SK-N-SH (cell line): ENCODE measurements around the gene MUSK.

Source experiments
- TCF12 ChIP-seq: IDR thresholded peaks from 2 replicates; pipeline ENCODE4 v1.4.0; 2012
- TF ChIP-seq, protein P1 (sequence below): IDR thresholded peaks from 2 replicates; pipeline ENCODE4 v1.6.1; 2012; ENCODE audit warnings: mild to moderate bottlenecking, low read depth, low read length, moderate library complexity
- TF ChIP-seq, protein P2 (sequence below): fragments of 200-600 bp; sonication (generic); IDR thresholded peaks from 2 replicates; pipeline ENCODE4 v1.6.1; 2017; ENCODE audit warnings: antibody characterized with exemption, mild to moderate bottlenecking, moderate library complexity

DNA sequence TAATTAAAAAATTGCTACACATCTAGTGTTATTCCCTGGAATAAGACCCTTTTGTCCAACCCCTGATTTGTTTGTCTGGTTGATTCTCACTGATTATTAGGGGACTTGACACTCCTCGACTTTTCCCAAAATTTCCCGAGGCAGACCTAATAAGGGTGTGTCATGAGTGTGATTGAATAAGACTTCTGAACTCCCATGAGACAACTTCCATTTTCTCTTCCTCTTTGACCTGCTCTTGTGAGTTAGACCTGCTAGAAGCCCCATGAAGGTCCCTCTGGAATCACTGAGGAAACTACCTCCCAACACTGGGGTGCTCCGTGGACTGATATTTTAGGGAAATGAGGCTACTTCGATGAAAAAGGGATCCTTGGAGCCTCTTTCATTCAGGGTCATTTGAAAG is 83.4 kb downstream of the MUSK start:
- TF ChIP-seq, protein P1, sequence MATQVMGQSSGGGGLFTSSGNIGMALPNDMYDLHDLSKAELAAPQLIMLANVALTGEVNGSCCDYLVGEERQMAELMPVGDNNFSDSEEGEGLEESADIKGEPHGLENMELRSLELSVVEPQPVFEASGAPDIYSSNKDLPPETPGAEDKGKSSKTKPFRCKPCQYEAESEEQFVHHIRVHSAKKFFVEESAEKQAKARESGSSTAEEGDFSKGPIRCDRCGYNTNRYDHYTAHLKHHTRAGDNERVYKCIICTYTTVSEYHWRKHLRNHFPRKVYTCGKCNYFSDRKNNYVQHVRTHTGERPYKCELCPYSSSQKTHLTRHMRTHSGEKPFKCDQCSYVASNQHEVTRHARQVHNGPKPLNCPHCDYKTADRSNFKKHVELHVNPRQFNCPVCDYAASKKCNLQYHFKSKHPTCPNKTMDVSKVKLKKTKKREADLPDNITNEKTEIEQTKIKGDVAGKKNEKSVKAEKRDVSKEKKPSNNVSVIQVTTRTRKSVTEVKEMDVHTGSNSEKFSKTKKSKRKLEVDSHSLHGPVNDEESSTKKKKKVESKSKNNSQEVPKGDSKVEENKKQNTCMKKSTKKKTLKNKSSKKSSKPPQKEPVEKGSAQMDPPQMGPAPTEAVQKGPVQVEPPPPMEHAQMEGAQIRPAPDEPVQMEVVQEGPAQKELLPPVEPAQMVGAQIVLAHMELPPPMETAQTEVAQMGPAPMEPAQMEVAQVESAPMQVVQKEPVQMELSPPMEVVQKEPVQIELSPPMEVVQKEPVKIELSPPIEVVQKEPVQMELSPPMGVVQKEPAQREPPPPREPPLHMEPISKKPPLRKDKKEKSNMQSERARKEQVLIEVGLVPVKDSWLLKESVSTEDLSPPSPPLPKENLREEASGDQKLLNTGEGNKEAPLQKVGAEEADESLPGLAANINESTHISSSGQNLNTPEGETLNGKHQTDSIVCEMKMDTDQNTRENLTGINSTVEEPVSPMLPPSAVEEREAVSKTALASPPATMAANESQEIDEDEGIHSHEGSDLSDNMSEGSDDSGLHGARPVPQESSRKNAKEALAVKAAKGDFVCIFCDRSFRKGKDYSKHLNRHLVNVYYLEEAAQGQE: no peak
- TF ChIP-seq, protein P2, sequence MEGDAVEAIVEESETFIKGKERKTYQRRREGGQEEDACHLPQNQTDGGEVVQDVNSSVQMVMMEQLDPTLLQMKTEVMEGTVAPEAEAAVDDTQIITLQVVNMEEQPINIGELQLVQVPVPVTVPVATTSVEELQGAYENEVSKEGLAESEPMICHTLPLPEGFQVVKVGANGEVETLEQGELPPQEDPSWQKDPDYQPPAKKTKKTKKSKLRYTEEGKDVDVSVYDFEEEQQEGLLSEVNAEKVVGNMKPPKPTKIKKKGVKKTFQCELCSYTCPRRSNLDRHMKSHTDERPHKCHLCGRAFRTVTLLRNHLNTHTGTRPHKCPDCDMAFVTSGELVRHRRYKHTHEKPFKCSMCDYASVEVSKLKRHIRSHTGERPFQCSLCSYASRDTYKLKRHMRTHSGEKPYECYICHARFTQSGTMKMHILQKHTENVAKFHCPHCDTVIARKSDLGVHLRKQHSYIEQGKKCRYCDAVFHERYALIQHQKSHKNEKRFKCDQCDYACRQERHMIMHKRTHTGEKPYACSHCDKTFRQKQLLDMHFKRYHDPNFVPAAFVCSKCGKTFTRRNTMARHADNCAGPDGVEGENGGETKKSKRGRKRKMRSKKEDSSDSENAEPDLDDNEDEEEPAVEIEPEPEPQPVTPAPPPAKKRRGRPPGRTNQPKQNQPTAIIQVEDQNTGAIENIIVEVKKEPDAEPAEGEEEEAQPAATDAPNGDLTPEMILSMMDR: no peak
- TF ChIP-seq TCF12: no peak
